ENCODE data around the gene BTG2.
"Not testable (repeated sequence)": the region's sequence is repeated elsewhere in the genome, so short reads cannot be mapped to it uniquely, and the experiment has no call there.

The BTG2 gene

GRCh38 chr1:203296460-203297073, 8.8 kb upstream of the BTG2 start:
- H3K4me1 ChIP-seq (ENCODE audit: control insufficient read depth in 1 of 2, insufficient read depth in 2 of 2, low read length in 2 of 2) = peaks cover 14 to 25% of the 10 kb centered on the region in 2 donors
- H3K4me3 ChIP-seq (ENCODE audit: low read depth in 1 of 2, low read length in 2 of 2) = no peak overlapping the region
- no peak overlapping the region for H3K27ac ChIP-seq (ENCODE audit: low read depth, low read length)

DNA sequence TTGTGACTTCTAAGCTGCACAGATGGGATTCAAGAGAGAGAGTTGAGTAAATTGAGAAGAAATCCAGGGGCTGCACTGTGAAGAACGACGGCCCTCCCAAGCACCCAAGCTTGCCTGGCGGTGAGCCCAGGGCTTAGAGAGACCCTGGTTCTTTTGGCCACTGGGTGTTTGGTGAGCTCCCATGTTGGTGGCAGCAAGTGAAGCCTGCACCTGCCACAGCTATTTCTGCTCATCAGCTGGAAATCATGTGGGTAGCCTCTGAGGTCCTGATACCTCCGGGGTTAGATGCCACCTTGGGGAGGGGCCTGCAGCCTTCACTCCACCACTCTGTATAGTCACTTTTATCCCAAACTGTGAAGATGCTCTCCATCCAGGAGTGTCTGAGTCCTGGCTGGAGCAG, 6.2 kb upstream of the BTG2 start:
- no peak overlapping the region for H3K27ac ChIP-seq (ENCODE audit: low read depth, low read length)
- H3K4me1 ChIP-seq (ENCODE audit: control insufficient read depth in 1 of 2, insufficient read depth in 2 of 2, low read length in 2 of 2) = peaks cover 22 to 29% of the 10 kb centered on the region in 2 donors
- no peaks in the 10 kb centered on the region for H3K36me3 ChIP-seq (ENCODE audit: control insufficient read depth in 1 of 2, insufficient read depth in 2 of 2, low read length in 2 of 2)
- no peaks in the 10 kb centered on the region for H3K27me3 ChIP-seq (ENCODE audit: control insufficient read depth in 1 of 2, insufficient read depth in 2 of 2, low read length in 2 of 2)
- no peaks in the 10 kb centered on the region for H3K9me3 ChIP-seq (ENCODE audit: control insufficient read depth in 1 of 2, low read length in 2 of 2)
- no peak overlapping the region for H3K9ac ChIP-seq (ENCODE audit: low read depth in 1 of 2, low read length in 2 of 2)
- no peak overlapping the region for H3K4me3 ChIP-seq (ENCODE audit: low read depth in 1 of 2, low read length in 2 of 2)

More at GRCh38 chr1:203296460-203297073, 8.8 kb upstream of the BTG2 start:
- H3K27me3 ChIP-seq (ENCODE audit: control insufficient read depth in 1 of 2, insufficient read depth in 2 of 2, low read length in 2 of 2) = no peaks in the 10 kb centered on the region
- H3K36me3 ChIP-seq (ENCODE audit: control insufficient read depth in 1 of 2, insufficient read depth in 2 of 2, low read length in 2 of 2) = no peaks in the 10 kb centered on the region
- no peaks in the 10 kb centered on the region for H3K9me3 ChIP-seq (ENCODE audit: control insufficient read depth in 1 of 2, low read length in 2 of 2)
- H3K9ac ChIP-seq (ENCODE audit: low read depth in 1 of 2, low read length in 2 of 2) = no peak overlapping the region

DNA sequence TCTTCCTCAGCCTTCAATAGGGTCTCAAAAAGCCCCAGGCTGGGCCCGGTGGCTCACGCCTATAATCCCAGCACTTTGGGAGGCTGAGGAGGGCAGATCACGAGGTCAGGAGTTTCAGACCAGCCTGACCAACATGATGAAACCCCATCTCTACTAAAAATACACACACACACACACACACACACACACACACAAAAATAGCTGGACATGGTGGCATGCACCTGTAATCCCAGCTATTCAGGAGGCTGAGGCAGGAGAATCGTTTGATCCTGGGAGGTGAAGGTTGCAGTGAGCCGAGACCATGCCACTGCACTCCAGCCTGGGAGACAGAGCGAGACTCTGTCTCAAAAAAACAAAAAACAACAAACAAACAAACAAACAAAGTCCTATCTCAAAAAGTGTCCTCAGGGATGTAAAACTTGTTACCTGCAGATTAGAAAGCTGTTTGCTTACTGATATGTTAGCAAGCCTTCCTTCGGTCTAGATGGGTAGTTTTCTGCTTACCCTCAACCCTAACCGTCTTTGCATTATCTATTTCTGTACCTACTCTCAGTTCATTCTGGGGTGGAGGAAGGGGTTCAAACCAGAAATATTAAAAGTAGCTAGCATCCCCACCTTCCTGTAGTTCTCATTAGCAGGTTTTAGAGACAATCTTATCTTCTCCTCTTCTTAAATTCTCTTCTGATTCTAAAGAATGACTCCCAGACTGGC, 5.4 kb upstream of the BTG2 start:
- H3K27me3 ChIP-seq (ENCODE audit: control insufficient read depth in 1 of 2, insufficient read depth in 2 of 2, low read length in 2 of 2); H3K9ac ChIP-seq (ENCODE audit: low read depth in 1 of 2, low read length in 2 of 2); H3K4me3 ChIP-seq (ENCODE audit: low read depth in 1 of 2, low read length in 2 of 2); H3K9me3 ChIP-seq (ENCODE audit: control insufficient read depth in 1 of 2, low read length in 2 of 2); H3K36me3 ChIP-seq (ENCODE audit: control insufficient read depth in 1 of 2, insufficient read depth in 2 of 2, low read length in 2 of 2); H3K27ac ChIP-seq (ENCODE audit: low read depth, low read length): not testable (repeated sequence)
- peaks cover 29 to 36% of the 10 kb centered on the region in 2 donors for H3K4me1 ChIP-seq (ENCODE audit: control insufficient read depth in 1 of 2, insufficient read depth in 2 of 2, low read length in 2 of 2)

DNA sequence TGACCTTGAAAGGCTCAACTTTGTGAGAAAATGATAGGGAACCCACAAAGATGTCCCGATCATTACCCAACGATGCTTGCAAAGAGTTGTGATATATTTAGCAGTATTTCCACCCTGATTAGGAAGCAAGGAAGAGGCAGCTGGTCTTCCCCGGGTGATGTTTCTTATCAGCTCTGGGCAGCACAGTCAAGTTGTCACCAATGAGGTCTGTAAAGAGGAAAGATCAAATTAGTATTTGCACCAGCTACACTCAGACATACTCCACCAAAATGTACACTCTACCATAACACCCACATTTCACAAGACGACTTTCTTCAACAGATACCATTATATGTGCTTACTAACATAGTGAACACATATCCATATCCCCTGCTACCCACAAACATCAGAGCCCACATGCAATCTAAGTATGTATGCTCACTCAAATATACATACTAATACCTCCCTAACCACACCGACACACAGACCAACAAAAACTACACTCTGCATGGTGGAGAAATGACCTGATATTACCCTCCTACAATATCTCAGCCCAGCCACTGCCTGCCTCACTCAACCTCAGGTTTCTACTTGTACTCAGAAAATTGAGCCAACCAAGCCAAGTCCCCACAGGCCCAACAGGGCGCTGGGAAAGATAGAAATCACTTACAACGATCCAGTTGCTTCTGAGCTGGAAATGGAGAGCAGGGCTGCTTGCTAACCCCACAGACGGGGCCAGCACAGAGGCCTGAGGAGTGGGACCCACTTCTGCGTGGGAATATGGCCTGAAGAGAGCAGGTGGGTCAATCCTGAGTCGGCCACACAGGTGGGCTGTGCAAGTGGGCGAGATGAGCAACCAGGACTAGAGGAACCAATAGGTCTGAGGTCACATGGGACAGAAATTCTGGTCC, 4.6 kb upstream of the BTG2 start:
- H3K9ac ChIP-seq (ENCODE audit: low read depth in 1 of 2, low read length in 2 of 2) = no peak overlapping the region

GRCh38 chr1:203301331-203301668, 4.0 kb upstream of the BTG2 start:
- Histone ChIP-seq H3K9ac (ENCODE audit: low read depth in 1 of 2, low read length in 2 of 2) (no peak overlapping the region), H3K9me3 (ENCODE audit: control insufficient read depth in 1 of 2, low read length in 2 of 2) (no peaks in the 10 kb centered on the region), H3K4me1 (ENCODE audit: control insufficient read depth in 1 of 2, insufficient read depth in 2 of 2, low read length in 2 of 2) (peaks cover 30 to 38% of the 10 kb centered on the region in 2 donors), H3K36me3 (ENCODE audit: control insufficient read depth in 1 of 2, insufficient read depth in 2 of 2, low read length in 2 of 2) (no peaks in the 10 kb centered on the region), H3K4me3 (ENCODE audit: low read depth in 1 of 2, low read length in 2 of 2) (no peak overlapping the region), H3K27ac (ENCODE audit: low read depth, low read length) (no peak overlapping the region), H3K27me3 (ENCODE audit: control insufficient read depth in 1 of 2, insufficient read depth in 2 of 2, low read length in 2 of 2) (no peaks in the 10 kb centered on the region)

More for the DNA sequence above, 4.6 kb upstream of the BTG2 start:
- Histone ChIP-seq H3K9me3 (ENCODE audit: control insufficient read depth in 1 of 2, low read length in 2 of 2) (no peaks in the 10 kb centered on the region), H3K4me1 (ENCODE audit: control insufficient read depth in 1 of 2, insufficient read depth in 2 of 2, low read length in 2 of 2) (peaks cover 30 to 37% of the 10 kb centered on the region in 2 donors), H3K36me3 (ENCODE audit: control insufficient read depth in 1 of 2, insufficient read depth in 2 of 2, low read length in 2 of 2) (no peaks in the 10 kb centered on the region), H3K27me3 (ENCODE audit: control insufficient read depth in 1 of 2, insufficient read depth in 2 of 2, low read length in 2 of 2) (no peaks in the 10 kb centered on the region), H3K27ac (ENCODE audit: low read depth, low read length) (no peak overlapping the region), H3K4me3 (ENCODE audit: low read depth in 1 of 2, low read length in 2 of 2) (no peak overlapping the region)

DNA sequence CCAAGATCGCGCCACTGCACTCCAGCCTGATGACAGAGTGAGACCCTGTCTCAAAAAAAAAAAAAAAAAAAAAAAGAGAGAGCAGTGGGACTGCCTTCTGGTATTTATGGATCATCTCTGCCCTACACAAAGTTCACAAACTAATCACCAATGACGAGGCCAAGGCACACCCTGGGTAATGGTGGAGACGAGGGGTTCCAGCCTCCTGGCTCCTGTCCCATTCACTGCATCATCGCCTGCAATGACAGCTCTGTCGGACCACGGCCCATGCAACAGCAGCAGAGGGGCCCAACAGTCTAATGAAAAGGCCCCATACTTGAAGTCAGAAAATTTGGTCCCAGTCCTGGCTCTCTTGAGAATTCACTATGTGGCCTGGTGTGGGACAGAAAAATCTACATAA, 2.9 kb upstream of the BTG2 start:
- no peaks in the 10 kb centered on the region for H3K27me3 ChIP-seq (ENCODE audit: control insufficient read depth in 1 of 2, insufficient read depth in 2 of 2, low read length in 2 of 2)
- peaks cover 0 to 5% of the 10 kb centered on the region in 2 donors for H3K36me3 ChIP-seq (ENCODE audit: control insufficient read depth in 1 of 2, insufficient read depth in 2 of 2, low read length in 2 of 2)
- no peaks in the 10 kb centered on the region for H3K9me3 ChIP-seq (ENCODE audit: control insufficient read depth in 1 of 2, low read length in 2 of 2)
- H3K27ac ChIP-seq (ENCODE audit: low read depth, low read length) = no peak overlapping the region
- H3K4me1 ChIP-seq (ENCODE audit: control insufficient read depth in 1 of 2, insufficient read depth in 2 of 2, low read length in 2 of 2) = peaks cover 30 to 46% of the 10 kb centered on the region in 2 donors
- H3K9ac ChIP-seq (ENCODE audit: low read depth in 1 of 2, low read length in 2 of 2) = no peak overlapping the region
- H3K4me3 ChIP-seq (ENCODE audit: low read depth in 1 of 2, low read length in 2 of 2) = no peak overlapping the region

DNA sequence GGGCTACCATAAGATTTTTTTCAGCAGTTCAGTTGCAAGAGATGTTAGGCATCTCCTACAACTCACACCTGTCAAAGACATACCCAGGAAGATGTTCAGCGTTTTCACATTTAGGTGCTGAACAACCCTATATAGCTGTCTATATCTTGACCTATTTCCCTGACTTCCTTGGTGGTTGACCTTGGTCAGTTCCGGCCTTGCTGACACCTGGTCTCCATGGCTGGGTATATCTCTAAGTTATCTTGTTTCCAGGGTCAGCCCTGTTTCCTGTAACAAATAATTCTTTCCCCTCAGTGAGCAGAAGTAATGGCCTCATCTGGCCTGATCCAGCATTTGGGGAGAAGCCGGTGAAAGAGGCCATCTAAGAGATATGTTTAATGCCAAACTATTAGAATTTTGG, 2.4 kb upstream of the BTG2 start:
- Histone ChIP-seq H3K9ac (ENCODE audit: low read depth in 1 of 2, low read length in 2 of 2) (no peak overlapping the region), H3K4me1 (ENCODE audit: control insufficient read depth in 1 of 2, insufficient read depth in 2 of 2, low read length in 2 of 2) (peaks cover 34 to 50% of the 10 kb centered on the region in 2 donors), H3K9me3 (ENCODE audit: control insufficient read depth in 1 of 2, low read length in 2 of 2) (no peaks in the 10 kb centered on the region), H3K27ac (ENCODE audit: low read depth, low read length) (no peak overlapping the region), H3K36me3 (ENCODE audit: control insufficient read depth in 1 of 2, insufficient read depth in 2 of 2, low read length in 2 of 2) (peaks cover 3 to 6% of the 10 kb centered on the region in 2 donors), H3K4me3 (ENCODE audit: low read depth in 1 of 2, low read length in 2 of 2) (no peak overlapping the region), H3K27me3 (ENCODE audit: control insufficient read depth in 1 of 2, insufficient read depth in 2 of 2, low read length in 2 of 2) (no peaks in the 10 kb centered on the region)

GRCh38 chr1:203304391-203304918, 864 bp upstream of the BTG2 start:
- H3K9me3 ChIP-seq (ENCODE audit: control insufficient read depth in 1 of 2, low read length in 2 of 2) = no peaks in the 10 kb centered on the region
- H3K4me1 ChIP-seq (ENCODE audit: control insufficient read depth in 1 of 2, insufficient read depth in 2 of 2, low read length in 2 of 2) = peaks cover 46 to 59% of the 10 kb centered on the region in 2 donors
- H3K9ac ChIP-seq (ENCODE audit: low read depth in 1 of 2, low read length in 2 of 2) = peak overlapping the region; percentile 97
- H3K27me3 ChIP-seq (ENCODE audit: control insufficient read depth in 1 of 2, insufficient read depth in 2 of 2, low read length in 2 of 2) = no peaks in the 10 kb centered on the region
- peak overlapping the region; percentile 67 to 72 for H3K4me3 ChIP-seq (ENCODE audit: low read depth in 1 of 2, low read length in 2 of 2)
- peak overlapping the region; percentile 80 for H3K27ac ChIP-seq (ENCODE audit: low read depth, low read length)
- H3K36me3 ChIP-seq (ENCODE audit: control insufficient read depth in 1 of 2, insufficient read depth in 2 of 2, low read length in 2 of 2) = peaks cover 13 to 19% of the 10 kb centered on the region in 2 donors

DNA sequence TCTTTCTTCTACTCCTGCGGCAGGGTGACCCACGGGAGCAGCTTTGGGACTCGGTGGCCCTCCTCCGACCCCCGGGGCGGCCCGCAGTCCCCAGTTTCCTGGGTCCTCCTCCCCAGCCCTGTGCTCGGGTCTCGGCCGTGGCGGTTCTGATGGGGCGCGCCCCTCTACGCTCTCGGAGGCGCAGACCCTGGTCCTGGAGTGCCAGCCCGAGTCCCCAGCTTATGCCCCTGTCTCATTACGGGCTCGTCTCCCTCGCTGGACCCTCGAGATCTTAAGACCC, 430 bp downstream of the BTG2 start:
- H3K9me3 ChIP-seq (ENCODE audit: control insufficient read depth in 1 of 2, low read length in 2 of 2) = no peaks in the 10 kb centered on the region
- peak overlapping the region; percentile 92 to 100 for H3K9ac ChIP-seq (ENCODE audit: low read depth in 1 of 2, low read length in 2 of 2)
- H3K4me1 ChIP-seq (ENCODE audit: control insufficient read depth in 1 of 2, insufficient read depth in 2 of 2, low read length in 2 of 2) = peaks cover 52 to 63% of the 10 kb centered on the region in 2 donors
- peaks cover 18 to 22% of the 10 kb centered on the region in 2 donors for H3K36me3 ChIP-seq (ENCODE audit: control insufficient read depth in 1 of 2, insufficient read depth in 2 of 2, low read length in 2 of 2)
- H3K4me3 ChIP-seq (ENCODE audit: low read depth in 1 of 2, low read length in 2 of 2) = peak overlapping the region; percentile 92 to 94
- no peaks in the 10 kb centered on the region for H3K27me3 ChIP-seq (ENCODE audit: control insufficient read depth in 1 of 2, insufficient read depth in 2 of 2, low read length in 2 of 2)
- H3K27ac ChIP-seq (ENCODE audit: low read depth, low read length) = peak overlapping the region; percentile 96

All from duodenal mucosa (tissue), 2 donors.